LNCAP (cell line): ENCODE results near the gene CEP112.

ENCODE experiments used
- CTCF ChIP-seq: fragments of 450-650 bp; IDR thresholded peaks from 2 replicates; pipeline ENCODE4 v1.5.1; 2017; ENCODE audit warnings: mild to moderate bottlenecking

Gene CEP112

GRCh38 chr17:66143657-66144282 lies 48.2 kb downstream of the CEP112 start:
- no peak for TF ChIP-seq CTCF

GRCh38 chr17:66142428-66142827 lies 49.5 kb downstream of the CEP112 start:
- TF ChIP-seq CTCF = no peak

GRCh38 chr17:66138120-66138519 lies 53.8 kb downstream of the CEP112 start:
- TF ChIP-seq CTCF = no peak

- TF ChIP-seq CTCF = no peak
These were observed 56.0 kb downstream of the CEP112 start for GRCh38 chr17:66135896-66136295.

- TF ChIP-seq CTCF = no peak
These were observed 56.7 kb downstream of the CEP112 start for GRCh38 chr17:66135219-66135618.

- TF ChIP-seq CTCF = no peak
These were observed 62.2 kb downstream of the CEP112 start for GRCh38 chr17:66129759-66130158.

GRCh38 chr17:66126231-66126630 lies 65.7 kb downstream of the CEP112 start:
- no peak for TF ChIP-seq CTCF

- TF ChIP-seq CTCF = no peak
These were observed 68.8 kb downstream of the CEP112 start for GRCh38 chr17:66123163-66123562.
